HG03159 (cell line): ENCODE data around the gene CCDC185.

Source experiments
- ATAC-seq: cut with Tn5 transposase; IDR thresholded peaks from one replicate; pipeline ENCODE4 v1.9.1; 2021; ENCODE audit warnings: mild to moderate bottlenecking, moderate library complexity; ENCODE audit not compliant: unreplicated experiment

Gene CCDC185

DNA sequence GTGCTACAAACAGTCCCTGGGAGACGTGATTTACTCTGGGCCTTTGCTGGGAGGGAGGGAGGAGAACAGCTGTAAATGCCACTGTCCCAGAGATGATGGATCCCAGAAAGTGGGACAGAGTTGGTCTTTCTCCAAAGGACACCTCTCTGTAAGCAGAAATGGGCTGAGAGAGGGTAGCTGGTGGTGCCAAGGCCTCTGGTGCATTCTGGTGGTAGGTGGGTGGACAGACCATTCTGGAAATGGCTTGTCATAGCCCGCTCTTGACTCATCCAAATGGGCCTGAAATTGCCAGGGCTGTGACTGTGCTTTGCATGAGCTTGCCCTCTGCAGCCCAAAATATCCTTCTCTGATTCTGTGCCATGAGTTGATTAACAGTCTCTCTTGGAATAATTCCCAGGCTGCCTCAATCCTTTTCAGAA, 36.1 kb downstream of the CCDC185 start:
- no peak for ATAC-seq

DNA sequence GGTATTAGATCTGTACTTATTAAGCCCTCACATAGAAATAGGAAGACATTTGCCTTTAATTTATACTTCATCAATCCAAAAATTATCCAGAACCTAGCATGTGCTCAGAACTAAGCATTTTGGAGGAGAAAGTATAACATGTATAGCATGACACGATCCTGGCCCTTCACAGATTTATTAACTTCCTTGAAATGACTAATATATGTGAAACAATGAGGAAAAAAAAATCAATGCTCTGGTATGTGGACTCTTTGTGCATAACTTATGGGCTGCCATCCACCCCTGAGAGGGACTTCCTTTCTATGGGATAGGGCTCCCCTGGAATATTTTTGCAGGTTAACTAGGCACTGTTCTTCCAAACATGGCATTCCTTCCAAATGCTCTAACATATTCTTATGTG, 36.6 kb downstream of the CCDC185 start:
- ATAC-seq, result no peak

DNA sequence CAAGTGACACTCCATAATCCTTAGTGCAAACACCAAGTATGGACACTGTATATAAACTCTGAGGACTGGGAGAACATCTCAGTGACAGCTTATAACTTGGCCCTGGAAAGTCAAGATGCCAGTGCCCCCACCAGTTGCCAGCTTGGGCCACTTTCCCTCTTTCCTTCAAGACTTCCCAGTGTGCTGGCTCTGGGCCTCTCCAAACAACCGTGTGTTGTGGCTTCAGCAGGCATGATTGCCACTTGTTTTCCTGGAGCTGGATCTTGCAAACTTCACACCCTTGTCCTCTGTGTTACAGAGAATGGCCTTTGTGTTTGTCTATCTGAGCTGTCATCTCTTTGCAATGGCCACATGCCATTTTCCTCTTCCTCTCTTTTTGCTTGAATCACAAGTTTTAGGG, 37.0 kb downstream of the CCDC185 start:
- no peak for ATAC-seq

DNA sequence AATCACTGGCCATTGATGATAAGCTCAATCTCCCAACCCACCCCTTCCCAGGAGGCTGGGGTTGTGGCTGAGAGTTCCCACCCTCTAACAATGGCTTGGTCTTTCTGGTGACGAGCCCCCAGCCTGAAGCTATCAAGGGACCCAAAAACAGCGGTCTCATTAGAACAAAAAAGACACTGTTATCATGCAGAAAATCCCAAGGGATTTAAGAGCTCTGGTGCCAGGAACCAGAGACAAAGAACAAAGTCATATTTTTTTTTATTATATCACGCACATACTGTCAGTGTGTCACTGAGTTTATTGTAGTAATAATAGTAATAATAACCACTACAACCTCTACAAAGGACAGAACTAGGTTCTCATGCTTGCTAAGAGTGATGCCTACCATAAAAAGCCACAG, 43.9 kb downstream of the CCDC185 start:
- ATAC-seq, result no peak

DNA sequence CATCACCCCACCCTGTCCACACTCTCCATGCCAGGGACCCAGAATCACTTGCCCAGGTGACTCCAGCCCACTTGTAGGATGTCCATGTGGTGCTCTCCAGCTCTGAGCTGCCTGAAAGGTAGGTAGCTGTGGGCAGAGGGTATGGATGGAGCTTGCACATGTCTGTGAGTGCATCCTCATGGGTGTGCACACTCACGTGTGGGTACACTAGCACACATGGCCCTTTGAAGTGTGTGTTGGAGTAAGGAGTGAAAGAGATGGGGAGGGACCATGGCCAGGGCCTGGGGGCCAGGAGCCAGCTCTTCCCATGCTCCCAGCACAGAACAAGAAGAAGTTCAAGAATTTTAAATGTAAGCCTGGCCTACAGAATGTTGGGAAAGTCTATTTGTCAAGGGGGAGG, 50.2 kb downstream of the CCDC185 start:
- ATAC-seq, result no peak

DNA sequence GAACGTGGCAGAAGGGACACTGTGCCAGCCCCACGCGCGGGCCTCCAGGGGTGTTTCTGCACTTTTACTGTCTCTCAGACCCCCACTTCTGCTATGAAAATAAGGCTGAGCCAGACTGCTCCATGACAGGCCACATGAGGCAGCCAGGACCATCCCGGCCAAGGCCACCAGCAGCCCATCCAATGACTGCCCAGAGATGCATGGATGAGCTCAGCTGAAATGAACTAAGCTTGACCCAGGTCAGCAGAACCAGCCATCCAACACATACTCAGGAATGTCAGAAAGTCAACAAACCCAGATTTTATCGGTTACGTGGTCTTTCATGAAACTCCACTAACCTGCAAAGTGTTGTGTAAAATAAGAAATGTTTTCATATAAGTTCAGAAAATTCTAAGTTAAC, 51.2 kb downstream of the CCDC185 start:
- ATAC-seq, result no peak
